IMR-90 (cell line): ENCODE data around the gene HNRNPC. TPM values are rescaled to one million over a fixed set of nuclear protein-coding genes. Genes with fewer than 3 reads are reported as not detected.

Experiments
- ATAC-seq: fragments of 200-7000 bp; cut with Tn5 transposase; 2 replicates; pipeline ENCODE4 v1.9.1; 2020; ENCODE audit warnings: low read depth, mild to moderate bottlenecking, moderate library complexity
- BruUV-seq: library from RNA; stranded (reverse); fragments of 400-500 nt; replicated peaks from 2 replicates; lab custom pipeline; 2021; lab: Mats Ljungman, UMichigan
- CTCF ChIA-PET: fragments of 300-600 bp; formaldehyde crosslinking; extraction: SDS; loops from one replicate; lab custom pipeline; 2021; ENCODE audit warnings: antibody characterized with exemption; lab: Yijun Ruan, JAX
- POLR2A ChIA-PET: fragments of 300-600 bp; sonication (Branson Sonifier 250); formaldehyde crosslinking; loops from one replicate; lab custom pipeline; 2022; ENCODE audit warnings: antibody characterized with exemption; ENCODE audit not compliant: unreplicated experiment; lab: Charles Lee
- DNase-seq: peaks from one replicate; pipeline ENCODE4 v3.0.0; 2013
- H2AFZ ChIP-seq: replicated peaks from 2 replicates; pipeline ENCODE3; 2013; ENCODE audit warnings: low read length, mild to moderate bottlenecking; ENCODE audit not compliant: poor library complexity
- H2AK5ac ChIP-seq: 2 replicates; pipeline ENCODE4 v1.6.1; 2013; ENCODE audit warnings: low read depth, low read length, inconsistent platforms
- H2AK9ac ChIP-seq: replicated peaks from 2 replicates; pipeline ENCODE3; 2013; ENCODE audit warnings: mild to moderate bottlenecking, low read depth, low read length, moderate library complexity; ENCODE audit not compliant: poor library complexity
- H2BK120ac ChIP-seq: 2 replicates; pipeline ENCODE4 v1.6.1; 2013; ENCODE audit warnings: low read depth, low read length, inconsistent platforms
- H2BK15ac ChIP-seq: 3 replicates; pipeline ENCODE4 v1.6.1; 2013; ENCODE audit warnings: low read depth, low read length, inconsistent platforms
- H2BK20ac ChIP-seq: 2 replicates; pipeline ENCODE4 v1.6.1; 2013; ENCODE audit warnings: low read depth, mild to moderate bottlenecking, inconsistent platforms, low read length, moderate library complexity
- H2BK5ac ChIP-seq: 2 replicates; pipeline ENCODE4 v1.6.1; 2013; ENCODE audit warnings: mild to moderate bottlenecking, low read depth, low read length, inconsistent platforms; ENCODE audit not compliant: poor library complexity, severe bottlenecking
- H3K14ac ChIP-seq: replicated peaks from 2 replicates; pipeline ENCODE4 v1.6.1; 2013; ENCODE audit warnings: low read depth, low read length, inconsistent platforms
- H3K18ac ChIP-seq: 2 replicates; pipeline ENCODE4 v1.6.1; 2013; ENCODE audit warnings: low read depth, low read length, control low read depth
- H3K23ac ChIP-seq: 2 replicates; pipeline ENCODE4 v1.6.1; 2013; ENCODE audit warnings: low read depth, low read length, inconsistent platforms
- H3K27ac ChIP-seq: 2 replicates; pipeline ENCODE4 v1.5.1; 2013; ENCODE audit warnings: mild to moderate bottlenecking, control low read depth, low read length; ENCODE audit not compliant: insufficient read depth
- H3K27me3 ChIP-seq: 2 replicates; pipeline ENCODE4 v1.6.1; 2013; ENCODE audit warnings: low read length; ENCODE audit not compliant: control insufficient read depth, insufficient read depth
- H3K36me3 ChIP-seq: 2 replicates; pipeline ENCODE4 v1.6.1; 2013; ENCODE audit warnings: low read length, mixed read lengths; ENCODE audit not compliant: control insufficient read depth, insufficient read depth
- H3K4ac ChIP-seq: 2 replicates; pipeline ENCODE4 v1.6.1; 2013; ENCODE audit warnings: low read depth, low read length, inconsistent platforms
- H3K4me1 ChIP-seq: 2 replicates; pipeline ENCODE4 v1.6.1; 2013; ENCODE audit warnings: low read length, mixed read lengths; ENCODE audit not compliant: control insufficient read depth, insufficient read depth
- H3K4me2 ChIP-seq: 2 replicates; pipeline ENCODE4 v1.6.1; 2013; ENCODE audit warnings: low read depth, mild to moderate bottlenecking, control low read depth, low read length, moderate library complexity
- H3K4me3 ChIP-seq: 2 replicates; pipeline ENCODE4 v1.5.1; 2013; ENCODE audit warnings: low read depth, mild to moderate bottlenecking, control low read depth, low read length, moderate library complexity; ENCODE audit not compliant: insufficient read depth
- H3K56ac ChIP-seq: 2 replicates; pipeline ENCODE4 v1.6.1; 2013; ENCODE audit warnings: low read length, inconsistent platforms; ENCODE audit not compliant: insufficient read depth; ENCODE audit errors: extremely low read depth
- H3K79me1 ChIP-seq, 2 experiments: 2 replicates each; pipeline ENCODE4 v1.6.1; 2013; ENCODE audit warnings: low read length in 2 of 2, inconsistent platforms in 1 of 2, low read depth in 1 of 2
- H3K9ac ChIP-seq: 2 replicates; pipeline ENCODE4 v1.6.1; 2013; ENCODE audit warnings: low read depth, low read length, control low read depth
- H3K9me1 ChIP-seq: 2 replicates; pipeline ENCODE4 v1.6.1; 2013; ENCODE audit warnings: low read length, inconsistent platforms; ENCODE audit not compliant: insufficient read depth
- H3K9me3 ChIP-seq: 2 replicates; pipeline ENCODE4 v1.6.1; 2013; ENCODE audit warnings: low read length; ENCODE audit not compliant: control insufficient read depth, insufficient read depth
- H4K20me1 ChIP-seq: 2 replicates; pipeline ENCODE4 v1.6.1; 2013; ENCODE audit warnings: low read length, inconsistent platforms; ENCODE audit not compliant: insufficient read depth
- H4K5ac ChIP-seq: 2 replicates; pipeline ENCODE4 v1.6.1; 2013; ENCODE audit warnings: mild to moderate bottlenecking, low read depth, low read length, control low read depth
- H4K8ac ChIP-seq, 2 experiments: 2 replicates each; pipeline ENCODE4 v1.6.1; 2013; ENCODE audit warnings: low read depth in 2 of 2, low read length in 2 of 2, control low read depth in 1 of 2, inconsistent platforms in 1 of 2
- H4K91ac ChIP-seq: 2 replicates; pipeline ENCODE4 v1.6.1; 2013; ENCODE audit warnings: low read depth, low read length, inconsistent platforms; ENCODE audit not compliant: insufficient read depth
- BHLHE40 ChIP-seq: fragments of 150-350 bp; IDR thresholded peaks from 2 replicates; pipeline ENCODE4 v1.6.1; 2016; ENCODE audit warnings: mild to moderate bottlenecking, low read depth, low read length
- CEBPB ChIP-seq: IDR thresholded peaks from 2 replicates; pipeline ENCODE4 v1.6.1; 2012; ENCODE audit warnings: low read depth, low read length, improper control_type of control experiment
- CHD1 ChIP-seq: IDR thresholded peaks from 2 replicates; pipeline ENCODE4 v1.6.1; 2012; ENCODE audit warnings: low read depth, low read length, improper control_type of control experiment
- FOS ChIP-seq: fragments of 150-350 bp; IDR thresholded peaks from 2 replicates; pipeline ENCODE4 v1.6.1; 2016; ENCODE audit warnings: low read depth, low read length
- MAFK ChIP-seq: IDR thresholded peaks from 2 replicates; pipeline ENCODE4 v1.6.1; 2012; ENCODE audit warnings: low read depth, low read length, improper control_type of control experiment
- MXI1 ChIP-seq: IDR thresholded peaks from 2 replicates; pipeline ENCODE4 v1.6.1; 2012; ENCODE audit warnings: low read depth, mild to moderate bottlenecking, low read length, moderate library complexity, borderline replicate concordance
- POLR2A ChIP-seq: IDR thresholded peaks from 2 replicates; pipeline ENCODE4 v1.6.1; 2012; ENCODE audit warnings: mild to moderate bottlenecking, low read depth, low read length
- RAD21 ChIP-seq: IDR thresholded peaks from 2 replicates; pipeline ENCODE4 v1.6.1; 2012; ENCODE audit warnings: low read length, improper control_type of control experiment
- RCOR1 ChIP-seq: IDR thresholded peaks from 2 replicates; pipeline ENCODE4 v1.6.1; 2012; ENCODE audit warnings: mild to moderate bottlenecking, low read length, improper control_type of control experiment; ENCODE audit not compliant: insufficient replicate concordance
- RFX5 ChIP-seq: IDR thresholded peaks from 2 replicates; pipeline ENCODE4 v1.8.0; 2012; ENCODE audit warnings: low read depth, mild to moderate bottlenecking, low read length, moderate library complexity
- SMC3 ChIP-seq: fragments of 150-350 bp; IDR thresholded peaks from 2 replicates; pipeline ENCODE4 v1.6.1; 2016; ENCODE audit warnings: low read depth, mild to moderate bottlenecking, antibody characterized with exemption, low read length, moderate library complexity
- WGBS, 2 experiments: methylation state at CpG; one replicate each; pipeline versions ENCODE4 v1.1.5 to v1.1.7; 2013; ENCODE audit warnings: missing lambda C conversion rate in 2 of 2; ENCODE audit not compliant: insufficient read length in 1 of 2; ENCODE audit errors: extremely low coverage in 2 of 2; 5-methylcytosine and 5-hydroxymethylcytosine counted together
- dilution Hi-C: fragments of 300-500 bp; cut with HindIII; formaldehyde crosslinking; loops from one replicate; pipeline ENCODE4 v1.14.3; 2018; ENCODE audit warnings: low sequenced_read_pairs; ENCODE audit not compliant: unreplicated experiment
- in situ Hi-C: fragments of 300-500 bp; cut with MboI; formaldehyde crosslinking; loops from 3 replicates; pipeline ENCODE4 v1.14.3; 2019; ENCODE audit warnings: low sequenced_read_pairs, inconsistent platforms, mixed read lengths
- intact Hi-C: fragments of 100-400 bp; cut with micrococcal nuclease; formaldehyde crosslinking; loops from 2 replicates; pipeline ENCODE4 v1.10.0; 2022
- polyA plus RNA-seq, 3 experiments: library from polyadenylated mRNA; depleted of rRNA; stranded (reverse); fragments of >200 nt; gene quantifications; 2 replicates each; pipeline ENCODE4 v1.2.3, GENCODE V29; 2012; ENCODE audit warnings: low replicate concordance in 1 of 3
- total RNA-seq: library from RNA; depleted of rRNA; stranded (reverse); fragments of >200 nt; gene quantifications from 2 replicates; pipeline ENCODE4 v1.2.3, GENCODE V29; 2012
- TF ChIP-seq, protein P1 (sequence below): conservative IDR thresholded peaks from 2 replicates; pipeline ENCODE4 v1.5.1; 2012; ENCODE audit warnings: mild to moderate bottlenecking, low read depth, low read length, improper control_type of control experiment

Gene HNRNPC
- total and polyA plus RNA-seq, 2 of the 4 experiments (the other 2 are of a cell fraction): 308 to 615 TPM

GRCh38 chr14:21227981-21228380 lies 41.3 kb downstream of the HNRNPC start:
- intact Hi-C loops: no loop called here
- no CpG with 5 or more reads among the region's 1 CpG for WGBS, 2 experiments
- in situ Hi-C loops: no loop called here
- H3K27ac ChIP-seq: no peak overlapping the region
- POLR2A ChIA-PET: no interaction called here
- no peak overlapping the region for H2BK5ac ChIP-seq
- DNase-seq (no peak), ATAC-seq (no peak)
- CTCF ChIA-PET: no interaction called here
- no peak overlapping the region for H2BK20ac ChIP-seq
- H2AK9ac ChIP-seq: no peak overlapping the region
- peaks cover 3% of the 10 kb centered on the region; the same call in 1 of the 2 replicates for H3K4me1 ChIP-seq
- no peak overlapping the region for H4K5ac ChIP-seq
- H3K14ac ChIP-seq: no peak overlapping the region
- H4K91ac ChIP-seq: no peak overlapping the region
- no peak overlapping the region for H3K18ac ChIP-seq
- H2AK5ac ChIP-seq: no peak overlapping the region
- peaks cover 47% of the 10 kb centered on the region for H3K36me3 ChIP-seq
- no peak overlapping the region for H2BK120ac ChIP-seq
- no peak overlapping the region for H4K8ac ChIP-seq
- no peak for TF ChIP-seq RAD21
- TF ChIP-seq CEBPB: no peak
- TF ChIP-seq RCOR1: no peak
- TF ChIP-seq RFX5: no peak
- TF ChIP-seq SMC3: no peak
- TF ChIP-seq, protein P1, sequence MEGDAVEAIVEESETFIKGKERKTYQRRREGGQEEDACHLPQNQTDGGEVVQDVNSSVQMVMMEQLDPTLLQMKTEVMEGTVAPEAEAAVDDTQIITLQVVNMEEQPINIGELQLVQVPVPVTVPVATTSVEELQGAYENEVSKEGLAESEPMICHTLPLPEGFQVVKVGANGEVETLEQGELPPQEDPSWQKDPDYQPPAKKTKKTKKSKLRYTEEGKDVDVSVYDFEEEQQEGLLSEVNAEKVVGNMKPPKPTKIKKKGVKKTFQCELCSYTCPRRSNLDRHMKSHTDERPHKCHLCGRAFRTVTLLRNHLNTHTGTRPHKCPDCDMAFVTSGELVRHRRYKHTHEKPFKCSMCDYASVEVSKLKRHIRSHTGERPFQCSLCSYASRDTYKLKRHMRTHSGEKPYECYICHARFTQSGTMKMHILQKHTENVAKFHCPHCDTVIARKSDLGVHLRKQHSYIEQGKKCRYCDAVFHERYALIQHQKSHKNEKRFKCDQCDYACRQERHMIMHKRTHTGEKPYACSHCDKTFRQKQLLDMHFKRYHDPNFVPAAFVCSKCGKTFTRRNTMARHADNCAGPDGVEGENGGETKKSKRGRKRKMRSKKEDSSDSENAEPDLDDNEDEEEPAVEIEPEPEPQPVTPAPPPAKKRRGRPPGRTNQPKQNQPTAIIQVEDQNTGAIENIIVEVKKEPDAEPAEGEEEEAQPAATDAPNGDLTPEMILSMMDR: no peak
- TF ChIP-seq POLR2A: no peak
- TF ChIP-seq BHLHE40: no peak
- TF ChIP-seq FOS: no peak
- TF ChIP-seq CHD1: no peak
- TF ChIP-seq MAFK: no peak
- no peak for TF ChIP-seq MXI1
- BruUV-seq: no TSS peak
- no peak overlapping the region for H2BK15ac ChIP-seq
- no peak overlapping the region for H3K4me3 ChIP-seq
- no peaks in the 10 kb centered on the region for H3K27me3 ChIP-seq
- no peak overlapping the region for H3K9ac ChIP-seq
- H3K9me3 ChIP-seq: no peaks in the 10 kb centered on the region
- H3K4me2 ChIP-seq: no peak overlapping the region
- dilution Hi-C loops: no loop called here
- H3K79me1 ChIP-seq: peaks cover 12 to 53% of the 10 kb centered on the region in 2 experiments
- no peak overlapping the region for H2AFZ ChIP-seq
- H4K20me1 ChIP-seq: peaks cover 92% of the 10 kb centered on the region
- H3K9me1 ChIP-seq: peaks cover 2% of the 10 kb centered on the region; the same call in 1 of the 2 replicates
- H3K56ac ChIP-seq: no peak overlapping the region
- H3K23ac ChIP-seq: no peak overlapping the region
- no peak overlapping the region for H3K4ac ChIP-seq
